ENCODE data around the gene HS1BP3.

DNA sequence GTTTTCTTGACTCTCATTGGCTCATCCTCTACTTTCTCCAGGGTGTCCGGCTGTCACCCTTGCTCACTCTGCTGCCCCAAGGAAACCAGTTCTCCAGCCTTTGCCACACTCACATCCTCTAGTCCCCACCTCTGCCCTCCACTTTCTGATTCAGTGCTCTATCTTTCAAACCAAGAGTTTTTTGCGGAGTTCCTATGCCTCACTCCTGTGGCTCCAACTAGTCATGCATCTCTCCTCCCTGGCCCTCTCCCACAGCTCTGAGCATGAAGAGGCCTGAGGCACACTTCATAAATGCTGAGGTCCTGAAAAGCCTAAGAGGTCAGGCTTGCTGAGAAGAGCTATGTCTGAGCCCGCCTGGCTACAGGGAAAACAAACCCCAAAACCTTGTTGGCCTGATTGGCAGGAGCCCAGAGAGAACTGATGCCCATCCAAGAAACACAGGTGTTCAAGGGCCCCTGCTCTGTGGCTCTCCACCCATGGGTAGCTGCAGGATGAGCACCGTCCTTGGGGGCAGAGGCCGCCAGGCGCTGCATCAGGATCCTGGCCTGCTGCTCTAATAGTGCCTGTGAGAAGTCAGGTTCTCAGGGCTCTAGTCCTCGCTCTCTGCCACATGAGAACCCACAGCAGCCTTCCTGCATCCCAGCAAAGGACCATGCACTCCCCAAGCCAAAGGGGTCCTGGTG lies 42.1 kb downstream of the HS1BP3 start:
- TF ChIP-seq TAF1 (IDR thresholded peaks at IDR 0.05; ENCODE audit: low read depth) (no peak), EP300 (IDR thresholded peaks at IDR 0.05; ENCODE audit: borderline replicate concordance) (no peak), EGR1 (IDR thresholded peaks at IDR 0.05) (no peak), TCF12 (IDR thresholded peaks at IDR 0.05; ENCODE audit: low read depth) (no peak), FOXM1 (IDR thresholded peaks at IDR 0.05; ENCODE audit: borderline replicate concordance, low read depth) (no peak), RAD21 (IDR thresholded peaks at IDR 0.05; ENCODE audit: low read depth) (no peak), NFIC (IDR thresholded peaks at IDR 0.05) (no peak), CREB1 (IDR thresholded peaks at IDR 0.05; ENCODE audit: low read depth) (no peak)
- TF ChIP-seq, protein P1, sequence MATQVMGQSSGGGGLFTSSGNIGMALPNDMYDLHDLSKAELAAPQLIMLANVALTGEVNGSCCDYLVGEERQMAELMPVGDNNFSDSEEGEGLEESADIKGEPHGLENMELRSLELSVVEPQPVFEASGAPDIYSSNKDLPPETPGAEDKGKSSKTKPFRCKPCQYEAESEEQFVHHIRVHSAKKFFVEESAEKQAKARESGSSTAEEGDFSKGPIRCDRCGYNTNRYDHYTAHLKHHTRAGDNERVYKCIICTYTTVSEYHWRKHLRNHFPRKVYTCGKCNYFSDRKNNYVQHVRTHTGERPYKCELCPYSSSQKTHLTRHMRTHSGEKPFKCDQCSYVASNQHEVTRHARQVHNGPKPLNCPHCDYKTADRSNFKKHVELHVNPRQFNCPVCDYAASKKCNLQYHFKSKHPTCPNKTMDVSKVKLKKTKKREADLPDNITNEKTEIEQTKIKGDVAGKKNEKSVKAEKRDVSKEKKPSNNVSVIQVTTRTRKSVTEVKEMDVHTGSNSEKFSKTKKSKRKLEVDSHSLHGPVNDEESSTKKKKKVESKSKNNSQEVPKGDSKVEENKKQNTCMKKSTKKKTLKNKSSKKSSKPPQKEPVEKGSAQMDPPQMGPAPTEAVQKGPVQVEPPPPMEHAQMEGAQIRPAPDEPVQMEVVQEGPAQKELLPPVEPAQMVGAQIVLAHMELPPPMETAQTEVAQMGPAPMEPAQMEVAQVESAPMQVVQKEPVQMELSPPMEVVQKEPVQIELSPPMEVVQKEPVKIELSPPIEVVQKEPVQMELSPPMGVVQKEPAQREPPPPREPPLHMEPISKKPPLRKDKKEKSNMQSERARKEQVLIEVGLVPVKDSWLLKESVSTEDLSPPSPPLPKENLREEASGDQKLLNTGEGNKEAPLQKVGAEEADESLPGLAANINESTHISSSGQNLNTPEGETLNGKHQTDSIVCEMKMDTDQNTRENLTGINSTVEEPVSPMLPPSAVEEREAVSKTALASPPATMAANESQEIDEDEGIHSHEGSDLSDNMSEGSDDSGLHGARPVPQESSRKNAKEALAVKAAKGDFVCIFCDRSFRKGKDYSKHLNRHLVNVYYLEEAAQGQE (IDR thresholded peaks at IDR 0.05; ENCODE audit: low read depth): no peak
- TF ChIP-seq, protein P2, sequence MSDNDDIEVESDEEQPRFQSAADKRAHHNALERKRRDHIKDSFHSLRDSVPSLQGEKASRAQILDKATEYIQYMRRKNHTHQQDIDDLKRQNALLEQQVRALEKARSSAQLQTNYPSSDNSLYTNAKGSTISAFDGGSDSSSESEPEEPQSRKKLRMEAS (IDR thresholded peaks at IDR 0.05): no peak
- TF ChIP-seq, protein P3, sequence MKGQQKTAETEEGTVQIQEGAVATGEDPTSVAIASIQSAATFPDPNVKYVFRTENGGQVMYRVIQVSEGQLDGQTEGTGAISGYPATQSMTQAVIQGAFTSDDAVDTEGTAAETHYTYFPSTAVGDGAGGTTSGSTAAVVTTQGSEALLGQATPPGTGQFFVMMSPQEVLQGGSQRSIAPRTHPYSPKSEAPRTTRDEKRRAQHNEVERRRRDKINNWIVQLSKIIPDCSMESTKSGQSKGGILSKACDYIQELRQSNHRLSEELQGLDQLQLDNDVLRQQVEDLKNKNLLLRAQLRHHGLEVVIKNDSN (IDR thresholded peaks at IDR 0.05): no peak
